ENCODE data around the gene VAT1.
"Not testable (repeated sequence)": the region's sequence is repeated elsewhere in the genome, so short reads cannot be mapped to it uniquely, and the experiment has no call there.

Gene VAT1

DNA sequence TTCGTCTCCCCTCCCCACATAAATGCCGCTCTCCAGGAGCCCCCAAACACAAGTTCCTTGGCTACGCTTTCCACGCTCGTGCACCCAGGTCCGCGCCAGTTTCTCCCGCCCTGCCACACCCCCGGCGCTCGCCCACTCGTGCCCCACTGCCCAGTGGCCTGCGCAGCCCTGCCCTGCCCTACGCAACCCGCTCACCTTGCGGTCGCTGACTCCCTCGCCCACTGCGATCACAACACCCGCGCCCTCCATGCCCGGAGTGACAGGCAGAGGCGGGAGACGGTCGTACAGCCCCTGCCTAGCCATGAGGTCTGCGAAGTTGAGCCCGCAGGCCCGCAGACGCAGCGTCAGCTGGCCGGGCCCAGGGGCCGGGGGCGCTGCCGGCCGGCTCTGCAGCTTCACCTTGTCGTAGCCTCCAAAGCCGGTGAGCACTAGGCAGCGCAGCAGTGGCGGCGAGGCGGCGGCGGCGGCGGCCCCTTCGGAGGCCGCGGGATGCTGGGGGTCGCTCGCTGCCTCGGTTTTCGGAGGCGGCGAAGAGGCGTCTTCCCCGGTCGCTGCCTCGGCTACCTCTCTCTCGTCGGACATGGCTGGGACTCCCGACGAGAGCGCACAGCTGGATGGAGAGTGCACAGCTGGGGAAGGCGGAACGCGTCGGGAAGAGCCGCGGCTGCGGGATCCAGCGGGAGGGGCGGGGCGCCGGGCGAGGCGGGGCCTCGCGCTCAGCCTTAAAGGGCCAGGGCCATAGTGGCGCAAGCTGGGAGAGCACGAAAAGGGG, at the start of gene VAT1:
Gene VAT1 (minus strand): TSS at position 645 of the 772 bp plus-strand sequence. CDS start 63 bp downstream, at position 582.
- DNase-seq, result peak; percentile 68 to 78

DNA sequence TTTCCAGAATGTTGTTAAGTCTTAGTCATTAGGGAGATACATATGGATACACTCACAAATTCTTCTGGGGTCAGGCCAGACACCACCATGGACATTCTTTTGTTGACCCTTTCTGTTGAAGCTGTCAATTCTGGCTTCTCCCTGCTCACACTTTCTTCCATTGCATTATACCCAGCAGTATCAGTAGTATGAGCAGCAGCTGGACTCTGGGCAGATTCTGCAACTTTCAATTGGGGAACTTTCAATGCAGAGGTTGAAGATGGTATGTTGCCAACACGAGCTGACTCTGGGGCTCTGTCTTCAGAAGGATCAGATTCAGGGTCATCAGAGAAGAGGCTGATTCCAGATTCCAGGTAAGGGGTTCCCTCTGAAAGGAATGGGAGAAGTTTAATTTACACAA, 48.7 kb upstream of the VAT1 start:
- DNase-seq, result no peak

DNA sequence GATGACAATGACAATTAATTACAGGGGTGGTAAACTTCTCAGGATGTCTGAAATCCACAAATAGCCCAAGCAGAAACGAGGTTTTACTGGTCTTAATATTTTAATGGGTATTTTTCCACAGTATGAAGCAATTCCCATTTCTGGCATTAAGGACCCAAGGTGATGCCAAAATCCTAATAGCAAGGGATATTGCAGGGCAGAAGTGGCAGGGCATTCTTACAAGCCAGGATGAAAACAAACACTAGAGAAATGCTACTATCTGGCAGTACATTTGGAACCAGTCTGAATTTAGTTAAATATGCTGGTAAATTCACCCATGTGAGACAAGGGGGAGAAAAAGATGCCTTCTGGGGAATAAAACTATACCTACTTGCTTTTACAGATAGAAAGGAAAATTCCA, 48.1 kb upstream of the VAT1 start:
- DNase-seq, result no peak

DNA sequence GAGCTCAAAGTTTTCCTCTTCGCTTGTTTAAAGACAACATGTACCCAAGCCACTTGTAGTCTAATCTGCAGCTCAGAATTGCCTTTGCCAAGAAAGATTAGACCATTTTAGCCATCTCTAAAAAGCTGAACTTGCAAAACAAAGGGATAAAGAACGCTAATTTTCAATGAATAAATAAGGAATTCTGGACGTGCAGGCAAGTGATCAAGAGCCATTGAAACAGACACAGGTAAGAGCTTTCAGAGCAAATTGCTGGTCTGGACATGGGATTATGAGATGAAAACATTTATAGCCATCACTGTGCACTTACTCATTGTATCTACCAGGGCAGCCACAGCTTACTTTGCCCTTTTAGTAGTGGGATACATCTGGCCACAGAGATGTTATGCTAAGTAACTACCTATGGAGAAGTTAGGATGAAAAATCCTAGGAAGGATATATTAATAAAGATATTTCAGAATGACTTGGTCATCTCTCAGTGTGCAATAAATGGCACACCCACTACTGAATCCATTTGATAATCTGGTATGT, 47.2 kb upstream of the VAT1 start:
- no peak for DNase-seq

DNA sequence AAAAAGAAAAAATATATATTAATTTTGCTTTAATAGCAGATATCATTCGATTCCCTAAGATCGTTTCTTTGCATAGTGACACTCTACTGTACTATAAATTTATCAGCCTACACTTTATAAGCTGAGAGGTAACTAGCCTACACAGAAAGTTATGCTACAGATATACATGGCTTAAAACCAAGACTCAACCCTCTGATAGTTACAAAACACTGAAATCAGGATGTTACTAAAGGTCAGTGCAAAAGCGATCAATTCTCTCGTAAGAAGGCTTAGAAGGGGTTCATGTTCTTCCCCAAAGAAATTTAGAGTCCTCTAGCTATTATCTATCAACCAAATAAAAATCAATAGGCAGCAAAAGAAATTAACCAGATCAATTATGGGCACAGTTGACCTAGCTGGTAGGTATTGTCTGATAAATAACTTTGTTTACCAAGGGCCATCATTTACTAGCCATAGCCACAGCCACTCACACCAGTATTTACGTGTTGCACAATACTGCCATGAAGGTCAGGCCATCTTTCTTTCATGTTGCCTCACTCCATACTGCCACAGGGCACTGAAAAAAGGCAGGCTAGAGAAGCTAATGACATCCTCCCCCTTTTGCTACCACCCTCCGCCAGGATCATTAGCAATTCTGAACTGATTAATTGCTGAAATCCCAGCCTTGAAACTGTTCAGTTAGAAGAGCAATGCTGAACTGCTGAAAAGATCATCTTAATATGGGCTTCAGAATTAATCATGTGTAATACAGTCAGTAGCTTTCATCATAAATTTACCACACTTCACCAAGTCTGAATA, 46.6 kb upstream of the VAT1 start:
- no peak for DNase-seq

DNA sequence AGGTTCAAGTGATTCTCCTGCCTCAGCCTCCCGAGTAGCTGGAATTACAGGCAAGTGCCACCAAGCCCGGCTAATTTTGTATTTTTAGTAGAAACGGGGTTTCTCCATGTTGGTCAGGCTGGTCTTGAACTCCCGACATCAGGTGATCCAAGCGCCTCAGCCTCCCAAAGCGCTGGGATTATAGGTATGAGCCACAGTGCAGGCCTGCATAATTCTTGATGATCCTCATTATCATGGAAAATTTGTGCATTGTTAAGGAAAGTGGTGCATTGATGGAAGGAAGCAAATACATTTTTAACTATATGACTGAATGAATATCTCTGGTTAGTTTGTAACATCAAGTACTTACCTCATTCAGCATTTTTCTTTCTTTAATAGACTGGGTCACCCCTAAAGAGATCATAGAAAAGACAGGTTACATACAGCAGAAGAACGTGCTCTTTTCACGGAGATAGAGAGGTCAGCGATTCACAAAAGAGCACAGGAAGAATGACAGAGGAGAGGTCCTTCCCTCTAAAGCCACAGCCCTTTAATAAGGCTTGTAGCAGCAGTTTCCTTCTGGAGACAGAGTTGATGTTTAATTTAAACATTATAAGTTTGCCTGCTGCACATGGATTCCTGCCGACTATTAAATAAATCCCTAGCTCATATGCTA, 40.9 kb upstream of the VAT1 start:
- DNase-seq, result no peak

DNA sequence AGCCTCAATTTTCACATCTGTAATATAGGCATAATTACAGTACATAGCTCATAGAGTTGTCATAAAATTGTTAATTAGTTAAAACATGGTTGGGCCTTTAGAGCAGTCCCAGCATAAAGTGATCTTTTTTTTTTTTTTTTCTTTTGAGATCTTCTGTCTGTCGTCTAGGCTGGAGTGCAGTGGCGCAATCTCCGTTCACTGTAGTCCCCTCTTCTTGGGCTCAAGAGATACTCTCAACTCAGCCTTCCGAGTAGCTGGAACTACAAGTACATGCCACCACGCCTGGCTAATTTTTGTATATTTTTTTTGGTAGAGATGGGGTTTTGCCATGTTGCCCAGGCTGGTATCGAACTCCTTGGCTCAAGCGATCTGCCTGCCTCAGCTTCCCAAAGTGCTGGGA, 33.9 kb upstream of the VAT1 start:
- no peak for DNase-seq

DNA sequence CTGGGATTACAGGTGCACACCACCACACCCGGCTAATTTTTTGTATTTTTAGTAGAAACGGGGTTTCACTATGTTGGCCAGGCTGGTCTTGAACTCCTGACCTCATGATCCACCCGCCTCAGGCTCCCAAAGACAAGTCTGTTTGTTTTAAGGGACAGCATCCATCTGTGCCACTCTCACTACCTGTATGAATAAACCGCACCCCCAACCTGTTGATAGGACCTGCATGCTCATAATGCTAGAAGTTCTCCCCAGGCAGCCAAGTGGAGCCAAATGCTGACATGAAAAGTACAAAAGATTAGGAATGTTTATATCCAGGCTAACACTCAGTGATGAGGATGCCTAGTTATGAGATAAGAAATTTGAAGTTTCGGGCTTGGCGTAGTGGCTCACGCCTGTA, 30.8 kb upstream of the VAT1 start:
- not testable (repeated sequence) for DNase-seq

DNA sequence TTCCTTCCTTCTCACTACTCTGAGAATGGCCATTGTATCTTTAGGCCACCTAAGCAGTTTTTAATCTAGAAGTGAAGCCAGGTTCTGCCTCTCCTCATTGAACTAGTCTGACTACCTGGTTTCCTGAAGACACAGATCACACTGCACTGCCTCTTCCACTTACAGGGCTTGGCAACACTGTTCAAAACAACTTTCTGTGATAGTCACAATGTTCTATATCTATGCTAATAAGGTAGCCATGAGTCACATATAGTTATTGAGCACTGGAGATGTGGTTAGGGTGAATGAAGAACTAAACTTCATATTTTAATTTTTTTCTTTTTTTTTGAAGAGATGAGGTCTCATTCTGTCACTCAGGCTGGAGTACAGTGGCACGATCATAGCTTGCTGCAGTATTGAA, 29.8 kb upstream of the VAT1 start:
- DNase-seq, result no peak

DNA sequence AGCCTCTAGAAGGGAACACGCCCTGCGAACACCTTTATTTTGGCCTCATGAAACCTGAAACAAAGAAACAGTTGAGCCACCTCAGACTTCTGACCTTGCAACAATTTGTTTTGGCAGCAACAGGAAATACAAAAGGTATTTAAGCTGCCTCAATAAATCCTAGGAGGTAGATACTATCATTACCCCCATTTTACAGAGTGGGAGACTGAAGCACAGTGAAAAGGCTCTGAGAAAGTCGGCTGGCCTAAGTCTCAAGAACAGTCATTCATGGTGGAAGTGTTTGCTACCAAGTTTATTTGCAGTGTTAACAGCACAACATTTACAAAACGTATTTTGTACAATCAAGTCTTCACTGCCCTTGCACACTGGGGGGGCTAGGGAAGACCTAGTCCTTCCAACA, 21.8 kb upstream of the VAT1 start:
- no peak for DNase-seq

DNA sequence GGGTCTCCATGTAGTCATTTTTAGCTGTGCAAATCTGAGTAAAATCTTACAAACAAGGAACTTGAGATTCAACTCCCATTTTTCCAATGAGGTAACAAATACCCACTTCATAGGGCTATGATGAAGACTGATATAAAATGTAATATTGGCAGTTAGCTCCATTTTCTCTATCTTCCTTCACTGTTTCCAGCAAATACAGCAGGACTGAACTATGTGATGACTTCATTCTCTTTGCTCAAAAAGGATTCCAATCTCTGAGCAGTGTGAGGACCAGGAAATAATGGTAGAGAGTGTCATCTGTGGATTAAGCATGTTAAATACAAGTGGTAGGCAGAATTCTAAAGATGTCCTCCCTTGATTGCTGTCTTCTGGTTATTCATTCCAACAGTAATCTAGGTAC, 21.1 kb upstream of the VAT1 start:
- no peak for DNase-seq

DNA sequence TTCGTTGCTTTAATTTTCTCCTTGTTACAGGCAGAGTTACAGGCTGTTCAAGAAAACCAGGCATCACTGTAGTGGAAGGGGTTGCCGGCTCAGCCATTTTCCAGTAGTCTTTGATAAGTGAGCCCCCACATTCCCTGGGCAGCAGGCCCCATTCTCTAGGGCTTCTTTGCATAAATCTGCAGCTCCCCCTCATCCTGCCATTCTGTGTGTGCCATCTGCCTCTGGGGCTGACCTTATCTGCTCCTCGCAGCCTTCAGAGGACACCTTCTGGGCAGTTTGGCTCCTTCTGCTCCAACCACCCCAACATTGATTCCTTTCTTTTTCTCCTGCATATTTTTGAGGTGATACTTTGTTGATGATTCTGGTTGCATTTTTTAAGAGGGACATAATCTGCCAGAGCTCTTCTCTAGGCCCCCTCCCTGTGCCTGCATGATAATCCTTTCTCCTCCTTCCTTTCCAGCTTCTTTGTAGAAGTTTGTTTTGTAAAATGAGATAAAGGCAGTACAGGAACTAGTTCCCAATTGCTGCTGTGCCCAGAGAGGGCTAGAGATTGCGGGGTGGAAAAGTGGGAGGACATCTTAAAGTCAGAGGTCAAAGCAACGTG, 19.9 kb upstream of the VAT1 start:
- DNase-seq, result no peak

DNA sequence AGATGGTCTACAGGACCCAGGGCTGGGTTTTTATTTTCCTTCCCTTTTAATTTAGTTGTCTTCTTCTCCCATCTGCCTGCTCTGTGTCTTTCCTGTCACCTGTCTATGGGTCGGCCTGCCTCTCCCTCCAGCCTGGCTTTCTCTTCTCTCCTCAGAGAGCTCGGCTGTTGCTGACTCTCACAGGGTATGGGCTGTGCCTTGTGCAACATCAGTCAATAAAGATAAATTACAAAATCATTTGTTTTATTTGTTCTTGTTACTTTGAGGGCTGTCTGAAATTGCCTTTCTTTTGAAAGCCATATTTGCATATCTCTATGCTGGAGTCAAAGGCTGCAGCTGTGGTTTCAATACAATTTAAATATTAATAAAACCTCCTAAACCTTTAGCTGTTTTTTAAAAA, 18.5 kb upstream of the VAT1 start:
- DNase-seq, result no peak

DNA sequence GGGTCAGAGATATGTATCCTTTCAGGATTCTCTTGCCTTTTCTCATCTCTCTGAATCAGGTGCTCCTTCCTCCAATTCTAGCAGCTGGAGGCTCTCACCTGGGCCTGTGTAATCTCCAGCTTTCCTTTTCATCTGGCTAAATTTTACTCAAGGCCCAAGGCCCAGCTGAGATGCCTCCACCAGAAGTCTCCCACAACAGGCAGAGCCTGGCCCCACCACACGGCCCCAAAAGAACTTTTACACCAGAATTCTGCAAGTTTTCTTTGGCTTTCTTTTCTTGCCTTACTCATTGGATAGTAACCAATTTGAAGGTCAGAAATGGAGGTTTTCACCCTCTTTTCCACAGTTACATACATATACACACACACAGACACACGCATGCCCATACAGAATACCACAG, 17.5 kb upstream of the VAT1 start:
- DNase-seq, result no peak

DNA sequence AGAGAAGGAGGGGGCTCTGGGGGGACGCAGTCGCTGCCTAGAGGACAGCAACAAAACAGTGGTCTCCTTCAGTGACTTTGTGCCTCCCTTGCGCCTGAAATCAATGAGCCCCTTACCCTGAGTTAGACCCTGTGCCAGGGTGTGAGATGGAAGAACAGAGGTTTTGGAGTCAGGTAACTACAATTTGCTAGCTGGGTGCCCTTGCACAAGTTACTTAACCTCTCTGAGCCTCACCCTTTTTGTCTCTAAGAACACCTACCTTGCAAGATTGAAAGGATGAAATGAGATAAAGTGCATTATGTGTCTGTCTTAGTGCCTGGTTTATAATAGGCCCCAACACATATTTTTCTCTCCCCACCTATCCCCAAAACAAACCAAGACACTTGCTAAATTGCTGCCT, 12.7 kb upstream of the VAT1 start:
- no peak for DNase-seq

DNA sequence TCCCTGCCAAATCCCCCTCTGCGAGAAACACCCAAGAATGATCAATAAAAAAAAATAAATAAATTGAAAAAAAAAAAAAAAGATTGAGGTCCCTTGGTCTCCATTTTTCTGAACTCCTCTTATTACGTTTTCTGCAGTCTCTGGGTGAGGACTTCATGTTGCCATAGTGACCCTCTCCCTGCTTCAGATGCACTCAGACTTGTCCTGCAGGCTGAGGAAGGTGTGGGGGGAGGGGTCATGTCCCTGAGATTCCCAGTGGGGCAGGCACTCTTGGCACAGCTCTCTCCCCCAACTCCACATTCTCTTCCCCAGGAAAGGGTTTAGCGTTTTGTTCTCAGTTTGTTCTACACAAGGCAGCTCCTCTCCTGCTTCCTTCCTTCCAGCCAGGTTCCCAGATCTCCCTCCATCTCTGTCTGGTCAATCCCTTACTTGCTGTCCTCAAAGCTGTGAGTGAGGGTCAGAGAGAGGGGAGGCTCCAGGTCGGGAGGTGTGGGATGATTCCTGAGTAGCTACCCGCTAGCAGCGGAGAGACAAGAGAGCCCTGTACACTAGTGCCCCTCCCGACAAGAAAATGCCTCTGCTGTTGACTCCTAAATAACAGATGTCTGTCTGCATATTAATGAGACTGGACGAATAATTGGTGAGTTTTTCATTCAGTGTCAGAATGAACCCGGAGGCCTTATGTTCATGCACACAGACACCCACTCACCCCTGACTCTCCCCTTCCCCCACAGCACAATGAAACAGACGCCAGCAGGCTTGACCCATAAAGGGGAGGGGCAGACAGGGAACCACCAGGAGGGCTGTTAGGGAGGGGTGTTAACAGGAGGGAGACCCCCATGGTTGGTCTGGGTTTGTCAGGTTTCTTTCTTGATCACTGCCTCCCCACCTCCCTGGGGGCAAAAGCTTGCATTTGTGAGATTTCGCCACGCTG, 12.0 kb upstream of the VAT1 start:
- DNase-seq, result no peak

DNA sequence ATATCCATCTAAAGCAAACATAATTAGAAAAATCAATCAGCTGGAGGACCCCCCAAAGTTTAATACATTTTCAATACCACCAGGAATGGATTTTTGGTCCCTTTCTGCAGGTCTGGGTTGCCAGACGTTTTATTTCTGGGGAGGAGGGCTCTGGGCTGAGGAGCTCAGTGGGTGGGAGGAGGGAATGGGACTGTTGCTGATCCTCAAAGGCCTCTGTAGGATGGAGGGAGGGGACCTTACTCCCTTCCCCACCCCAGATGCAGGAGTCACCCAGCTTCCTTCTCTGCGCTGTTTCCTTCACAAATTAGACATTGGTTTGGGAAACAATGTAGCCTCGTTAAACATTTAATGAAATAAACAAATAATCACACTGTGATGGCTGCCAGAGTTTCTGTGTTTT, 9.5 kb upstream of the VAT1 start:
- DNase-seq, result no peak

DNA sequence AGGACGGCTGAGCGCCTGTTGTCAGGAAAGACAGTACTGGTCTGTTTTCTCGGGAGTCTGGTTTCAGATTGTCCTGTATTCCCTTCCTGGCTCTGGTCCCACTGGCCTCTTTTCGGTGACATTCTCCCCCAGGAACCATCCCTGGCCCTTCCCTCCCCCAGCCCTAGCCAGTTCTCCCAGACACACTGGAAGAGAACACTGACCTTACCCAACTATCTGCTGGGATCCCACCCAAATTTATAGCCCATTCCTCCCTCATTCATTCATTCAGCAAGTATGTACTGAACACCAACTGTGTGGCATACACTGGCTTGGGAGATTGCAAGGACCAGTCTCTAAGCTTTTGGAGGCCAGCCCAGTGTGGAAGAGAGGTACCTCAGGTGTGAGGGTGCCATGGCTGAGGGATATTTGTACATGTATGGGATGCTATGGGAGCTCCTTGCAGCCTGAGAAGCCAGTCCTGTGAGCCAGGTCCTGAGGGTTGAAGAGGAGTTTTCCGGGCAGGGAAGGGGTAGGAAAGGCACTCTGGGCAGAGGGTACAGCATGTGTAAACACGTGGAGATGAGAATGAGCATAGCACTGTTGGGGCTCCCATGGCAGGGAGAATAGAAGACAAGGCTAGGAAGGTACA, 8.1 kb upstream of the VAT1 start:
- no peak for DNase-seq

DNA sequence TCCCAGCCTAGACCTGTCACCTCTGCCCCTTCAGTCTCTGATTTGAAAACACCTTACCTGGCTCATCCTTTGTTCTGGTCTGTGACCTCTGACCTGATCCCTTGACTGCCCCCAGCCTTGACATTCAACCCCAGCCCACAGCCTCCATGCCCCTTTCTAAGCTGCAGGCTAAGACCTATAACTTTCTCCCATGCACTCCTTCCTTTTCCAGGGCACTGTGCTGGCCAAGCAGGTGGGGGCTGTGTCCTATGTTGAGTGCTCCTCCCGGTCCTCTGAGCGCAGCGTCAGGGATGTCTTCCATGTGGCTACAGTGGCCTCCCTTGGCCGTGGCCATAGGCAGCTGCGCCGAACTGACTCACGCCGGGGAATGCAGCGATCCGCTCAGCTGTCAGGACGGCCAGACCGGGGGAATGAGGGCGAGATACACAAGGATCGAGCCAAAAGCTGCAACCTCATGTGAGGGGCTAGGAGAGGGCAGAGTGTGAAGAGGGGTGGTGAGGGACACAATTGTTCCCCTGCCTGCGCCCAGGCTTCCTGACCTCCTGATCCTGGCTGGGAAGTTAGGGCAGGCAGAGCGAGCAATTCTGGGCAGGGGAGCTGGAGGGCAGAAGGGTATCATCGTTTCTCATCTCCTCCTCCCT, 6.2 kb upstream of the VAT1 start:
- no peak for DNase-seq

DNA sequence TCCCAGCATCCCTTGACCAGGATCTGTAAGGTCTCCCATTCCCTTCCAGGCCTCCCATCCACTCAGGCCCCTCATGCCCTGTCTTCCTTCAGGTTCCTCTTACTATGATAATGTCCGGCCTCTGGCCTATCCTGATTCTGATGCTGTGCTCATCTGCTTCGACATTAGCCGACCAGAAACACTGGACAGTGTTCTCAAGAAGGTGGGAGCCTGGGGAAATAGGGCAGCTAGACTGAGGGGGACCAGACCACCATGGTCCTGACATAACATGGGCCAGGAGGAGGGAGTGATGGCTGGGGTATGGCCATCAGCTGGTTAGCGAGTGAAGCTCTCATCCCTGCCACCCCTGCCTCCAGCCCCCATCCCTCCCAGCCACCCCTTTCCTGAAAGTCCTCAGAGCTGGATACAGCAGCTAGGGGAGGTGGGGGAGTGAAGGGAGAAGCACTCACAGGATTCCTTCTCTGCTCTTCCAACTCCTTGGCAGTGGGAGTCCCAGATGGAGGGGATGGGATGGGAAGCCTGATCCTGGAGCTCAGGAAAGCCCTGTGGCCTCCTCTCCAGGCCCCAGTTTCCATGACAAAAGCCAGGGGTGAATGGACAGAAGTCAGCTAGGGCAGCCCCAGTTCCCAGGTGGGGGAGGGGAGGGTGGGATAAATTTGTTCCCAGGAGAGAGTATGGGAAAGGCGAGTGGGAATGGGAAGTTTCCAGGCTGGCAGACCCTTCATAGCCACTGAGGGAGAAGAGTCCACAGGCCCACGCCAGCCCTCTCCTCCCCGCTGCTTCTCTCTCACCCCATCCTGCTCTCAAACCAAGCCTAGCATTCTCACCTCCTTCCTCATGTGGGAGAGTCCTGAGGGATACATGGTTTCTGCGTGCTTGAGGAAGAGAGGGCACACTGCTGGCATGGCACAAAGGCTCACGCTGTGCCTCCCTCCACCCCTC, 5.2 kb upstream of the VAT1 start:
- DNase-seq, result no peak

Data from inflammatory macrophage treated with lipopolysaccharide for 1 hour (primary cell).